Endothelial cell of umbilical vein (primary cell): ENCODE results near the gene EXD2. TPM values are rescaled to one million over a fixed set of nuclear protein-coding genes. Genes with fewer than 3 reads are reported as not detected.

Source experiments
- BruUV-seq: library from RNA; stranded (reverse); fragments of 400-500 nt; replicated peaks from 2 replicates; lab custom pipeline; 2021; lab: Mats Ljungman, UMichigan
- CTCF ChIA-PET: fragments of 300-600, 350-600 bp; sonication (Branson Sonifier 250); formaldehyde crosslinking; loops from one replicate; lab custom pipeline; 2021; ENCODE audit warnings: antibody characterized with exemption, inconsistent platforms; lab: Charles Lee
- POLR2A ChIA-PET: fragments of 300-600, 350-600 bp; sonication (Branson Sonifier 250); formaldehyde crosslinking; loops from one replicate; lab custom pipeline; 2021; ENCODE audit warnings: antibody characterized with exemption, inconsistent platforms; lab: Charles Lee
- DNase-seq: peaks from one replicate; pipeline ENCODE4 v3.0.0-alpha.2; 2011; ENCODE audit warnings: low read depth, low spot score
- FAIRE-seq: peaks from 2 replicates; lab custom pipeline; 2011; peaks lifted over from hg19 to GRCh38; lab: Jason Lieb, UNC
- H2AFZ ChIP-seq: 2 replicates; pipeline ENCODE4 v1.6.0; 2012; ENCODE audit warnings: low read depth, low read length, control low read depth, inconsistent platforms
- H3K27ac ChIP-seq: 2 replicates; pipeline ENCODE4 v1.5.1; 2011; ENCODE audit warnings: low read depth, mild to moderate bottlenecking, control low read depth, low read length, moderate library complexity; ENCODE audit not compliant: insufficient read depth
- H3K27me3 ChIP-seq, 2 experiments: 2 replicates each; pipeline versions ENCODE4 v1.6.0 to v1.6.1; 2011; ENCODE audit warnings: low read length in 2 of 2, mixed read lengths in 1 of 2; ENCODE audit not compliant: control insufficient read depth in 2 of 2, insufficient read depth in 2 of 2
- H3K36me3 ChIP-seq, 2 experiments: 2 replicates in 1 of 2; 3 replicates in 1 of 2; pipeline ENCODE4 v1.5.1; 2011; ENCODE audit warnings: low read length in 2 of 2, mild to moderate bottlenecking in 1 of 2, moderate library complexity in 1 of 2; ENCODE audit not compliant: control insufficient read depth in 2 of 2, insufficient read depth in 2 of 2; ENCODE audit errors: extremely low read depth in 1 of 2
- H3K4me1 ChIP-seq: 3 replicates; pipeline ENCODE4 v1.5.1; 2011; ENCODE audit warnings: mild to moderate bottlenecking, low read length; ENCODE audit not compliant: control insufficient read depth, insufficient read depth; ENCODE audit errors: extremely low read depth
- H3K4me2 ChIP-seq: 2 replicates; pipeline ENCODE4 v1.6.1; 2011; ENCODE audit warnings: low read length, control low read depth, mixed read lengths; ENCODE audit not compliant: insufficient read depth
- H3K4me3 ChIP-seq, 3 experiments: fragments of 200-600 bp in 1 of 3; sonication (generic), shearing (Covaris generic) in 1 of 3; replicated peaks in 1 of 3; 2 replicates each; pipeline ENCODE4 v1.5.1; 2011 to 2016; ENCODE audit warnings: control low read depth in 3 of 3, low read length in 3 of 3, mild to moderate bottlenecking in 2 of 3, inconsistent platforms in 1 of 3, low read depth in 1 of 3, moderate library complexity in 1 of 3; ENCODE audit not compliant: insufficient read depth in 1 of 3
- H3K79me2 ChIP-seq: 2 replicates; pipeline ENCODE4 v1.6.0; 2012; ENCODE audit warnings: low read length, inconsistent platforms; ENCODE audit not compliant: control insufficient read depth, insufficient read depth
- H3K9ac ChIP-seq: replicated peaks from 2 replicates; pipeline ENCODE3; 2011; ENCODE audit warnings: low read length, control low read depth; ENCODE audit not compliant: insufficient read depth; ENCODE audit errors: extremely low read depth
- H3K9me1 ChIP-seq: replicated peaks from 3 replicates; pipeline ENCODE4 v1.6.0; 2011; ENCODE audit warnings: mild to moderate bottlenecking, low read length; ENCODE audit not compliant: control insufficient read depth, insufficient read depth; ENCODE audit errors: extremely low read depth
- H3K9me3 ChIP-seq: replicated peaks from 2 replicates; pipeline ENCODE4 v1.5.1; 2012; ENCODE audit warnings: low read length, inconsistent platforms; ENCODE audit not compliant: control insufficient read depth, insufficient read depth
- H4K20me1 ChIP-seq: replicated peaks from 2 replicates; pipeline ENCODE3; 2011; ENCODE audit warnings: mild to moderate bottlenecking, low read length; ENCODE audit not compliant: control insufficient read depth, insufficient read depth; ENCODE audit errors: extremely low read depth
- CTCF ChIP-seq, 2 donors: IDR thresholded peaks; 1 replicate in 1 of 2; 2 replicates in 1 of 2; pipeline ENCODE4 v1.5.1; 2011; ENCODE audit warnings: low read length in 2 of 2, mild to moderate bottlenecking in 2 of 2, moderate library complexity in 2 of 2, control low read depth in 1 of 2, inconsistent platforms in 1 of 2, low read depth in 1 of 2; ENCODE audit not compliant: insufficient read depth in 1 of 2; ENCODE audit errors: extremely low read depth in 1 of 2
- EZH2 ChIP-seq: IDR thresholded peaks from 2 replicates; pipeline ENCODE4 v1.6.1; 2012; ENCODE audit warnings: borderline replicate concordance, low read depth, mild to moderate bottlenecking, moderate library complexity, low read length, inconsistent platforms; ENCODE audit not compliant: severe bottlenecking
- GATA2 ChIP-seq: IDR thresholded peaks from 2 replicates; pipeline ENCODE4 v1.7.0; 2011; ENCODE audit warnings: low read depth, mild to moderate bottlenecking, moderate library complexity, mixed read lengths, low read length; ENCODE audit not compliant: insufficient read length, insufficient read depth
- JUN ChIP-seq: IDR thresholded peaks from 2 replicates; pipeline ENCODE4 v1.6.1; 2011; ENCODE audit warnings: borderline replicate concordance, low read depth; ENCODE audit not compliant: insufficient read length, insufficient read depth
- MAX ChIP-seq: IDR thresholded peaks from 2 replicates; pipeline ENCODE4 v1.6.1; 2011; ENCODE audit not compliant: insufficient read depth, insufficient read length
- MYC ChIP-seq: IDR thresholded peaks from one replicate; pipeline ENCODE4 v1.6.1; 2011; ENCODE audit warnings: mild to moderate bottlenecking, low read depth, low read length
- POLR2AphosphoS5 ChIP-seq: IDR thresholded peaks from 2 replicates; pipeline ENCODE4 v1.6.1; 2012; ENCODE audit warnings: low read depth, mild to moderate bottlenecking, control low read depth, low read length, moderate library complexity; ENCODE audit not compliant: insufficient read depth
- dilution Hi-C: fragments of 300-500 bp; cut with MboI; formaldehyde crosslinking; loops from one replicate; pipeline ENCODE4 v1.15.0; 2019; ENCODE audit warnings: low sequenced_read_pairs; ENCODE audit not compliant: extremely low pct_ligation_motif_present
- intact Hi-C: fragments of 100-400 bp; cut with micrococcal nuclease; formaldehyde crosslinking; loops from one replicate; pipeline ENCODE4 v1.10.0; 2022
- polyA plus RNA-seq, 4 experiments: library from polyadenylated mRNA; depleted of rRNA in 3 of 4; stranded (reverse) in 3 of 4; unstranded in 1 of 4; fragments of >200 nt; gene quantifications; 2 replicates each; pipeline versions ENCODE4 v1.2.1 to v1.2.3, GENCODE V29; 2011 to 2012; ENCODE audit warnings: missing spikeins in 1 of 4
- total RNA-seq: library from RNA; stranded (reverse); gene quantifications from 2 replicates; pipeline ENCODE4 v1.2.3, GENCODE V29; 2021

The EXD2 gene
- total and polyA plus RNA-seq, 2 donors (not counting 3 experiments of a cell fraction or from before 2014, with no cell fraction given), result 11.6 to 22.6 TPM

GRCh38 chr14:69263771-69264170, 72.5 kb downstream of the EXD2 start:
- Histone ChIP-seq H3K79me2 (no peaks in the 10 kb centered on the region), H3K27ac (no peak overlapping the region), H3K4me1 (peaks cover 16% of the 10 kb centered on the region), H3K4me3 (no peak overlapping the region), H4K20me1 (no peaks in the 10 kb centered on the region), H3K9ac (no peak overlapping the region), H3K9me3 (no peaks in the 10 kb centered on the region), H3K27me3 (peaks cover 28 to 29% of the 10 kb centered on the region in 2 experiments), H2AFZ (no peak overlapping the region), H3K4me2 (no peak overlapping the region), H3K36me3 (no peaks in the 10 kb centered on the region), H3K9me1 (no peaks in the 10 kb centered on the region)
- dilution Hi-C loops (no loop called here), intact Hi-C loops (loop anchor here (5.0 kb wide), 1 partner anchor 199 kb away; no protein-coding TSS in a partner anchor)
- CTCF ChIA-PET, result interaction anchor here (1.1 to 3.2 kb wide), 2 partner anchors 9 to 196 kb away, joined by 3 to 13 read pairs; no protein-coding TSS in a partner anchor
- FAIRE-seq, result no peak
- POLR2A ChIA-PET, result no interaction called here
- DNase-seq, result no peak
- TF ChIP-seq CTCF (IDR thresholded peaks at IDR 0.05; ENCODE audit: extremely low read depth in 1 of 2, insufficient read depth in 1 of 2, low read depth in 1 of 2, low read length in 2 of 2), result no peak
- TF ChIP-seq JUN, result no peak
- TF ChIP-seq MYC, result no peak
- TF ChIP-seq MAX, result no peak
- no peak for TF ChIP-seq EZH2
- TF ChIP-seq POLR2AphosphoS5, result no peak
- no peak for TF ChIP-seq GATA2
- BruUV-seq, result no TSS peak
